GM12878 (cell line): ENCODE measurements around the gene RNF103. TPM values are rescaled to one million over a fixed set of nuclear protein-coding genes. Genes with fewer than 3 reads are reported as not detected.

Source experiments
- ATAC-seq: fragments of 200-7000 bp; cut with Tn5 transposase; 3 replicates; pipeline ENCODE4 v1.9.1; 2020; ENCODE audit warnings: mild to moderate bottlenecking, moderate library complexity
- BruUV-seq: library from RNA; stranded (reverse); fragments of 400-500 nt; replicated peaks from 2 replicates; lab custom pipeline; 2021; lab: Mats Ljungman, UMichigan
- CTCF ChIA-PET: fragments of 300-600 bp; sonication (Branson Sonifier 250); formaldehyde crosslinking; extraction: SDS; loops from one replicate; lab custom pipeline; 2021; ENCODE audit warnings: inconsistent platforms; lab: Yijun Ruan, JAX
- POLR2A ChIA-PET: fragments of 350-600 bp; formaldehyde crosslinking; extraction: SDS; loops from one replicate; lab custom pipeline; 2021; ENCODE audit warnings: inconsistent platforms; lab: Charles Lee
- RAD21 ChIA-PET: fragments of 300-600 bp; sonication (Branson Sonifier 250); formaldehyde crosslinking; loops from one replicate; lab custom pipeline; 2023; ENCODE audit warnings: antibody characterized with exemption; ENCODE audit not compliant: unreplicated experiment; lab: Charles Lee
- SMC1A ChIA-PET: fragments of 300-600 bp; sonication (Branson Sonifier 250); formaldehyde crosslinking; loops from one replicate; lab custom pipeline; 2023; ENCODE audit not compliant: unreplicated experiment, uncharacterized antibody; lab: Charles Lee
- DNase-seq: peaks from one replicate; pipeline ENCODE4 v3.0.0-alpha.2; 2011; ENCODE audit warnings: low read depth, low spot score
- FAIRE-seq: peaks from 3 replicates; lab custom pipeline; 2011; peaks lifted over from hg19 to GRCh38; lab: Jason Lieb, UNC
- H2AFZ ChIP-seq: 2 replicates; pipeline ENCODE4 v1.6.0; 2011; ENCODE audit warnings: low read depth, low read length, control low read depth; ENCODE audit not compliant: control insufficient read depth
- H3K27ac ChIP-seq: 2 replicates; pipeline ENCODE4 v1.5.1; 2011; ENCODE audit warnings: control low read depth; ENCODE audit not compliant: control insufficient read depth, insufficient read depth
- H3K27me3 ChIP-seq, 2 experiments: replicated peaks in 1 of 2; 2 replicates each; pipeline versions ENCODE4 v1.6.0 to v1.6.1; 2011; ENCODE audit warnings: low read length in 1 of 2; ENCODE audit not compliant: control insufficient read depth in 2 of 2, insufficient read depth in 2 of 2
- H3K36me3 ChIP-seq, 2 experiments: 2 replicates each; pipeline ENCODE4 v1.5.1; 2011; ENCODE audit warnings: low read length in 1 of 2; ENCODE audit not compliant: control insufficient read depth in 2 of 2, insufficient read depth in 2 of 2
- H3K4me1 ChIP-seq: 2 replicates; pipeline ENCODE4 v1.6.1; 2011; ENCODE audit warnings: mild to moderate bottlenecking, low read length, moderate library complexity, mixed read lengths; ENCODE audit not compliant: control insufficient read depth, insufficient read depth
- H3K4me2 ChIP-seq: 2 replicates; pipeline ENCODE4 v1.6.0; 2011; ENCODE audit warnings: control low read depth; ENCODE audit not compliant: control insufficient read depth, insufficient read depth
- H3K4me3 ChIP-seq: fragments of 200-600 bp; sonication (generic); 2 replicates; pipeline ENCODE4 v1.5.1; 2016
- H3K79me2 ChIP-seq: 2 replicates; pipeline ENCODE4 v1.6.0; 2011; ENCODE audit warnings: low read length; ENCODE audit not compliant: control insufficient read depth, insufficient read depth
- H3K9ac ChIP-seq: 2 replicates; pipeline ENCODE4 v1.8.0; 2011; ENCODE audit warnings: low read length, control low read depth, mixed read lengths; ENCODE audit not compliant: control insufficient read depth, insufficient read depth
- H3K9me3 ChIP-seq: replicated peaks from 3 replicates; pipeline ENCODE4 v1.5.1; 2011; ENCODE audit warnings: mild to moderate bottlenecking, low read length; ENCODE audit not compliant: control insufficient read depth, insufficient read depth
- H4K20me1 ChIP-seq: 2 replicates; pipeline ENCODE4 v1.6.0; 2011; ENCODE audit not compliant: control insufficient read depth, insufficient read depth
- GATAD2B ChIP-seq: fragments of 450-650 bp; conservative IDR thresholded peaks from 2 replicates; pipeline ENCODE4 v1.6.1; 2017; ENCODE audit warnings: low read depth, mild to moderate bottlenecking, moderate library complexity
- KAT2A ChIP-seq: conservative IDR thresholded peaks from 2 replicates; pipeline ENCODE4 v1.6.1; 2011; ENCODE audit warnings: low read depth, low read length; ENCODE audit not compliant: control insufficient read depth
- MAX ChIP-seq: IDR thresholded peaks from 2 replicates; pipeline ENCODE4 v1.6.1; 2012; ENCODE audit warnings: low read depth, low read length, improper control_type of control experiment
- MEF2A ChIP-seq: IDR thresholded peaks from 2 replicates; pipeline ENCODE4 v1.6.1; 2011; ENCODE audit warnings: low read depth, mild to moderate bottlenecking, low read length, moderate library complexity; ENCODE audit not compliant: insufficient read depth
- NFIC ChIP-seq: IDR thresholded peaks from 2 replicates; pipeline ENCODE4 v1.6.1; 2012; ENCODE audit warnings: low read depth, mild to moderate bottlenecking, inconsistent platforms, low read length, moderate library complexity
- PKNOX1 ChIP-seq: fragments of 450-650 bp; IDR thresholded peaks from 2 replicates; pipeline ENCODE4 v1.6.1; 2016; ENCODE audit warnings: mild to moderate bottlenecking
- REST ChIP-seq: IDR thresholded peaks from 2 replicates; pipeline ENCODE4 v1.6.1; 2012; ENCODE audit warnings: mild to moderate bottlenecking, low read depth, low read length
- SUZ12 ChIP-seq: fragments of 200-600 bp; sonication (generic); IDR thresholded peaks from one replicate; pipeline ENCODE4 v1.6.1; 2018; ENCODE audit warnings: antibody characterized with exemption, mild to moderate bottlenecking; ENCODE audit not compliant: unreplicated experiment
- USF1 ChIP-seq: IDR thresholded peaks from 2 replicates; pipeline ENCODE4 v1.6.1; 2011; ENCODE audit warnings: borderline replicate concordance, low read depth, mild to moderate bottlenecking, moderate library complexity, mixed read lengths, low read length; ENCODE audit not compliant: insufficient read depth; ENCODE audit errors: extremely low read length
- ZNF687 ChIP-seq: fragments of 450-650 bp; IDR thresholded peaks from 2 replicates; pipeline ENCODE4 v1.6.1; 2017; ENCODE audit warnings: mild to moderate bottlenecking, moderate library complexity
- WGBS: methylation state at CpG from one replicate; pipeline ENCODE4 v1.1.6; 2016; ENCODE audit warnings: low lambda C conversion rate; ENCODE audit not compliant: insufficient replicate concordance, insufficient coverage; ENCODE audit errors: missing lambda C conversion rate; 5-methylcytosine and 5-hydroxymethylcytosine counted together
- in situ Hi-C: fragments of 300-500 bp; cut with MboI; formaldehyde crosslinking; loops from 9 replicates; pipeline ENCODE4 v1.14.3; 2018; ENCODE audit warnings: mixed read lengths
- intact Hi-C: fragments of 100-400 bp; cut with micrococcal nuclease; formaldehyde crosslinking; loops from one replicate; pipeline ENCODE4 v1.14.2; 2022; ENCODE audit not compliant: unreplicated experiment
- polyA plus RNA-seq, 11 experiments: library from polyadenylated mRNA; depleted of rRNA in 4 of 11; unstranded in 6 of 11; stranded (reverse) in 5 of 11; fragments of >200 nt; fragmentation: Nextera tagmentation in 4 of 11; fragmentation: Illumina TruSeq in 1 of 11; extraction: Ambion mirVana in 4 of 11; extraction: Trizol in 1 of 11; gene quantifications; 1 replicate in 1 of 11; 2 replicates in 10 of 11; pipeline versions ENCODE4 v1.2.1 to v1.2.3, GENCODE V29; 2011 to 2016; ENCODE audit warnings: inconsistent platforms in 2 of 11, missing spikeins in 2 of 11, low read depth in 1 of 11
- total RNA-seq, 4 experiments: library from RNA; depleted of rRNA in 3 of 4; stranded (reverse); fragments of >200 nt in 3 of 4; fragmentation: Illumina TruSeq in 1 of 4; extraction: Trizol in 1 of 4; gene quantifications; 2 replicates each; pipeline versions ENCODE4 v1.2.1 to v1.2.3, GENCODE V29; 2013 to 2021

Gene RNF103
- total and polyA plus RNA-seq, 10 of the 15 experiments (the other 5 are each of a cell fraction or from before 2014, with no cell fraction given), result 2.4 to 11.0 (median 8.0) TPM

- H3K27me3 ChIP-seq, result no peaks in the 10 kb centered on the region
- no peaks in the 10 kb centered on the region for H3K79me2 ChIP-seq
- H4K20me1 ChIP-seq, result no peaks in the 10 kb centered on the region
- in situ Hi-C loops (no loop called here), intact Hi-C loops (no loop called here)
- no peak overlapping the region for H3K27ac ChIP-seq
- ChIA-PET SMC1A (no interaction called here), CTCF (no interaction called here), POLR2A (no interaction called here), RAD21 (no interaction called here)
- WGBS, result 74% methylated on average over 2 of the region's 2 CpGs
- no peak overlapping the region for H3K4me2 ChIP-seq
- DNase-seq (no peak), ATAC-seq (no peak), FAIRE-seq (no peak)
- no peak overlapping the region for H2AFZ ChIP-seq
- H3K9me3 ChIP-seq, result no peaks in the 10 kb centered on the region
- TF ChIP-seq NFIC, result no peak
- no peak for TF ChIP-seq REST
- no peak for TF ChIP-seq MEF2A
- TF ChIP-seq USF1, result no peak
- no peak for TF ChIP-seq MAX
- no peak for TF ChIP-seq KAT2A
- TF ChIP-seq SUZ12, result no peak
- no peak for TF ChIP-seq PKNOX1
- TF ChIP-seq GATAD2B, result no peak
- TF ChIP-seq ZNF687, result no peak
- no peaks in the 10 kb centered on the region for H3K4me1 ChIP-seq
- H3K36me3 ChIP-seq, result no peaks in the 10 kb centered on the region
- no peak overlapping the region for H3K9ac ChIP-seq
- H3K4me3 ChIP-seq, result no peak overlapping the region
- no TSS peak for BruUV-seq
Measured at GRCh38 chr2:86577817-86578456, 45.7 kb downstream of the RNF103 start.
